Posterior vena cava (tissue), 2 donors: Measurements from ENCODE around the gene ABCD1. TPM values are rescaled to one million over a fixed set of nuclear protein-coding genes. Genes with fewer than 3 reads are reported as not detected.
"Not testable (repeated sequence)": the region's sequence is repeated elsewhere in the genome, so short reads cannot be mapped to it uniquely, and the experiment has no call there.

Experiments
- DNase-seq: peaks from one replicate; pipeline ENCODE4 v3.0.0-alpha.2; 2020; ENCODE audit warnings: low spot score
- intact Hi-C, 2 donors: fragments of 100-400 bp; cut with DNase I; formaldehyde crosslinking; loops; one replicate each; pipeline versions ENCODE4 v1.14.1 to v1.14.2; 2022 to 2023
- total RNA-seq, 2 donors: library from RNA; stranded (reverse); fragmentation: NEBNext Ultra II Directional; extraction: Animal tissue kit (Norgen Biotek cat#: 25700); gene quantifications; one replicate each; pipeline ENCODE4 v1.2.1, GENCODE V29; 2021
- donor health status: DM: yes; HTN: yes; CAD: no.
- donor health status: DM: yes; HTN: yes; CAD: no.

ABCD1 gene
- total RNA-seq, 2 donors from 2014 or later: 14.7 to 22.6 TPM

DNA sequence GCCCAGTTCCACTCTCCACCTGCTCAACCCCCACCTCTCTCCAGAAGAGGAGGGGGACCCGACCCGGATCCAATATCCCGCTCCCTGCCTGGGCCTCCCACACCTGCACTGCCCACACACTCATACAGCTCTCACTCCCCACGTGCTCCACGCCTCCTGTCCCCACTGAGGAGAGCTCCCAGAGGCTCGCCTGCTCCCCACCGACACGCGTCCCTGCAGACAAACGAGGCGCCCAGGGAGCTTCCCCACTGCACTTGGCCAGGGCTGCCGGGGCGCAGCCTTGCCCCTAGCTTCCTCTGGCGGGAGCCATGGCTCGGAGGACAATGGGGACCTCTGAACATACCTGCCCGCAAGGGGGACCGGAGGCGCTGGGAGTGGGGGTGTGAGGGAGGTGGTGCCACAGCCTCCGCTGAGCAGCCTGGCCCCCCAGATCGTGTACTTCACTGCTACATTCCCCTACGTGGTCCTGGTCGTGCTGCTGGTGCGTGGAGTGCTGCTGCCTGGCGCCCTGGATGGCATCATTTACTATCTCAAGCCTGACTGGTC, 32.0 kb upstream of the ABCD1 start:
- no peak for DNase-seq
- intact Hi-C loops: no loop called here

- DNase-seq: no peak
- intact Hi-C loops: no loop called here
These were observed 31.2 kb upstream of the ABCD1 start for GRCh38 chrX:153693216-153694086.

GRCh38 chrX:153694256-153694655, 30.4 kb upstream of the ABCD1 start:
- intact Hi-C loops, DNase-seq: not testable (repeated sequence)

GRCh38 chrX:153694687-153695270, 29.9 kb upstream of the ABCD1 start:
- DNase-seq: no peak
- intact Hi-C loops: no loop called here

DNA sequence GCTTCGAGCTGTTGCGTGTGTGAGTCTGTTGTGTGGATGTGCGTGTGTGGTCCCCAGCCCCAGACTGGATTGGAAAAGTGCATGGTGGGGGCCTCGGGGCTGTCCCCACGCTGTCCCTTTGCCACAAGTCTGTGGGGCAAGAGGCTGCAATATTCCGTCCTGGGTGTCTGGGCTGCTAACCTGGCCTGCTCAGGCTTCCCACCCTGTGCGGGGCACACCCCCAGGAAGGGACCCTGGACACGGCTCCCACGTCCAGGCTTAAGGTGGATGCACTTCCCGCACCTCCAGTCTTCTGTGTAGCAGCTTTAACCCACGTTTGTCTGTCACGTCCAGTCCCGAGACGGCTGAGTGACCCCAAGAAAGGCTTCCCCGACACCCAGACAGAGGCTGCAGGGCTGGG, 28.6 kb upstream of the ABCD1 start:
- intact Hi-C loops: no loop called here
- DNase-seq: no peak

DNA sequence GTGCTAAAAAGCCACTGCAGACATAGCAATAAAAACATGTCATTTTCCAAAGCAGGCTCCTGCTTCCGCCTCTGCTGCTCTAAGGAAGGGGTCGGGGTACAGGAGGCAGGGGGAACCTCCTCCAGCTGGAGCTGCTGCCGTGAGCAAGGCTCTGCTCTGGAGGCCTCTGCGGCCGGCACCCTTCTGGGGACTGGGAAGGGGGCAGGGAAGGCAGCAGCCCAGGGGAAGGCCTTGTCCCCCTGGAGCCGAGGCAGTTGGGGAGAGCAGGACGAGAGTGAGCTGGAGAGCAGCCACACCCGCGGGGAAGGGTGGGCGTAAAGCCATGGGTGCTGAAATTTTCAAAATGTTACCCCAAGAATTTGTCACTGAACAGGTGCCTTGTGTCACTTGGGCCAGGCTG, 28.1 kb upstream of the ABCD1 start:
- intact Hi-C loops, DNase-seq: not testable (repeated sequence)

DNA sequence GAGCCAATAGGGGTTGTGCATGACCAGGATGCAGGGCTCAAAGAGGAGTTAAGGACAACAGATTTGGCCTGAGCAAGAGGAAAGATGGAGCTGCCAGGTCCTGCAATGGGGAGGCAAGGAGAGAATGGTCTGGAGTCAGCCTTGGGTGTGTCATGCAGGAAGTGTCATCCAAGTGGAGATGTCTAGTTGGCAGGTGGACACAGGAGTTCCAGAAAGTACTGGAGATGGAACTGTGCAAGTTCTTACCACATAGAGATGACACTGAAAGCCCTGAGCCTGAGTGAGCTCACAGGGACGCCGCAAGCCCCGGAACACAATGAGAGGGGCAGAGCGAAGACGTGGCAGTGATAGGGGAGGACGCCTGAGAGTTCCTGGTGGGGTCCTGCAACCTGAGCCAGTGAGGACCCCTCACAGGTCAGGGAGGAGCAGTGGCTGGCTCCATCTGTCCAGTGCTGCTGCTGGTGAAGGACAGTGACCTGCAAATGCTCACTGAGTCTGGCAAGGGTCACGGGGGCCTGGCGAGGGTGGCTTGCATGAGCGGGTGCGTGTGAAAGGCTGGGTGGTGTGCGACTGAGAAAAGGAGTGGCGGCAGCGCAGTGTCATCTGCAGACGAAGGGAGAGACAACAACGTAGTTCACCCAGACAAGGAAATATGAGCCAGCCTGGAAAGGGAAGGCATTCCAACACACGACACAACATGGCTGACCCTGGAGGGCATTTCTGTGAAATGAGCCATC, 27.5 kb upstream of the ABCD1 start:
- DNase-seq, intact Hi-C loops: not testable (repeated sequence)

- intact Hi-C loops: no loop called here
- no peak for DNase-seq
These were observed 26.5 kb upstream of the ABCD1 start for GRCh38 chrX:153697924-153698865.

- intact Hi-C loops, DNase-seq: not testable (repeated sequence)
These were observed 25.4 kb upstream of the ABCD1 start for GRCh38 chrX:153699210-153699783.

DNA sequence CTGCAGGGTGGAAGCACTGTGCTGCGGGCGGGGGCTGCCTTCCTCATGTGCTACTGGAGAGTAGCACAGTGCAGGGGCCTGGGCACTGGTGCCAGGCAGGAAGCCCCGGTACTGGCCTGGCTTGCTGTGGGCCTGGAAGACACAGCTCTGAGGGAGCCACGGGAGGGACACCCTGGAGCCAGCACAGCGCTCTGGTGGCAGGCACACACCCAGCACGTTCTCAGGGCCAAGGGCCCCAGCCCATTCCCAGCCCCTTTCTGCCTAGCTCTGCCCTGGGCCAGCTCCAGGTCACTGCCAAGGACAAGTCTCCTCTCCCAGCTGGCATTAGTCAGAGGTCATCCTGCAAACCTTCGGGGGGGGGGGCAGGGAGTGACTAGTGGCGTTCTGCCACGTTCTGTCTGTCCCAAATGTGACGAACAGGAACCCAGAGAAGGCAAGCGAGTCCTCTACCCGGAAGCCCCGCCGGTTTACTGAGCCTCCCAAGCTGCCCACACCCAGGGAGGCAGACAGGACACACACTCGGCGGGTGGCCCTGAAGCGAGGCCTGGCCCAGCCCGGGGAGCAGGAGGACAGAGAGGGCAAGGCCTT, 24.8 kb upstream of the ABCD1 start:
- intact Hi-C loops: loop anchor here in 1 of 2 donors (10.0 kb wide), 1 partner anchor 85 kb away; no protein-coding TSS in a partner anchor
- not testable (repeated sequence) for DNase-seq

GRCh38 chrX:153700376-153700945, 24.2 kb upstream of the ABCD1 start:
- intact Hi-C loops: loop anchor here in 1 of 2 donors (10.0 kb wide), 1 partner anchor 86 kb away; no protein-coding TSS in a partner anchor
- no peak for DNase-seq

GRCh38 chrX:153700967-153701366, 23.7 kb upstream of the ABCD1 start:
- no peak for DNase-seq
- intact Hi-C loops: loop anchor here in 1 of 2 donors (10.0 kb wide), 1 partner anchor 86 kb away; no protein-coding TSS in a partner anchor

- intact Hi-C loops: loop anchor here in 1 of 2 donors (10.0 kb wide), 1 partner anchor 87 kb away; no protein-coding TSS in a partner anchor
- no peak for DNase-seq
These were observed 22.9 kb upstream of the ABCD1 start for GRCh38 chrX:153701706-153702105.

DNA sequence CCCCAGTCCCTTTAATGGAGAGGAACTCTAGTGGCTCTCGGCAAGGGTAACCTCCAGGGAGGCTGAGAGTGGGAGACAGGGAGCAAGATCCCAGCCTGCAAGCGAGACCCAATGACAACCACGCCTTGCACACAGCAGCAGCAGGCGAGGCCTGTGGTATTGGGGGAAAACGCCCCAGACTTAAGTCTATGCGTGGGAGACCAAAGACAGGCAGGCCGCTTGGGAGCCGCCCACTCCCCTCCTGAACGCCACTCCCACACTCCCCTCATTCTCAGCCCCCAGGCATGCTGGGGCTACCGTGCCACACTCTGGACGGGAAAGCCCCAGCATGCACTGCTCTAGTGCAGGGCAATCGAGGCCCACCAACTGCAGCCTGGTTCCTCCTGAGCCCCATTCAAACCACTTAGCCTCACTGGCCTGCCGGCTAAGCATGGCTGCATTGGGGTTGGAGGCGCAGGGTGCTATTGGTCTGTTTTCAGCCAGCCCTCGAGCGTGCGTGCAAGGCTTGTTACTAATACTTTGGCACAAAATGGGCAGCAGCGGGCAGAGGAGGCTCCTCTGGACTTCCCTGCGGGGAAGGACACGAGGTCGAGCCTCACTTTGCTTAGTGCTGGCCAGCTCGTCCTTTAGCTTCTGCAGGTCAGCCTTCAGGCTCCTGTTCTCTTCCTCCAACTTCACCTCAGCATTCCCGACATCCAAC, 22.2 kb upstream of the ABCD1 start:
- DNase-seq: no peak
- intact Hi-C loops: loop anchor here in 1 of 2 donors (10.0 kb wide), 1 partner anchor 88 kb away; no protein-coding TSS in a partner anchor

GRCh38 chrX:153703036-153703370, 21.7 kb upstream of the ABCD1 start:
- no peak for DNase-seq
- intact Hi-C loops: loop anchor here in 1 of 2 donors (10.0 kb wide), 1 partner anchor 88 kb away; no protein-coding TSS in a partner anchor

- intact Hi-C loops: loop anchor here in 1 of 2 donors (10.0 kb wide), 1 partner anchor 89 kb away; no protein-coding TSS in a partner anchor
- no peak for DNase-seq
These were observed 20.6 kb upstream of the ABCD1 start for GRCh38 chrX:153704021-153704526.
